Mesodermal cell (in vitro differentiated cells): ENCODE results near the gene NOTCH1.

Source experiments
- H3K27ac ChIP-seq: 2 replicates; pipeline ENCODE4 v1.7.0; 2013; ENCODE audit warnings: mild to moderate bottlenecking, low read depth, low read length, moderate library complexity; ENCODE audit not compliant: severe bottlenecking
- H3K36me3 ChIP-seq: 2 replicates; pipeline ENCODE4 v1.7.1; 2013; ENCODE audit warnings: mild to moderate bottlenecking, low read length, moderate library complexity; ENCODE audit not compliant: control insufficient read depth, insufficient read depth
- H3K4me1 ChIP-seq: one replicate; pipeline ENCODE4 v1.7.1; 2013; ENCODE audit warnings: mild to moderate bottlenecking, low read length; ENCODE audit not compliant: insufficient read depth, control insufficient read depth, poor library complexity, severe bottlenecking
- H3K4me3 ChIP-seq: 2 replicates; pipeline ENCODE4 v1.7.0; 2013; ENCODE audit warnings: low read length, control low read depth, mild to moderate bottlenecking; ENCODE audit not compliant: insufficient read depth, poor library complexity, severe bottlenecking; ENCODE audit errors: extremely low read depth
- H3K9me3 ChIP-seq: 2 replicates; pipeline ENCODE4 v1.7.1; 2013; ENCODE audit warnings: mild to moderate bottlenecking, low read length, moderate library complexity; ENCODE audit not compliant: control insufficient read depth
- WGBS, 2 experiments: methylation state at CpG; one replicate each; pipeline ENCODE4 v1.1.5; 2013; ENCODE audit warnings: missing lambda C conversion rate in 2 of 2; ENCODE audit not compliant: insufficient coverage in 2 of 2; 5-methylcytosine and 5-hydroxymethylcytosine counted together

NOTCH1 gene

DNA sequence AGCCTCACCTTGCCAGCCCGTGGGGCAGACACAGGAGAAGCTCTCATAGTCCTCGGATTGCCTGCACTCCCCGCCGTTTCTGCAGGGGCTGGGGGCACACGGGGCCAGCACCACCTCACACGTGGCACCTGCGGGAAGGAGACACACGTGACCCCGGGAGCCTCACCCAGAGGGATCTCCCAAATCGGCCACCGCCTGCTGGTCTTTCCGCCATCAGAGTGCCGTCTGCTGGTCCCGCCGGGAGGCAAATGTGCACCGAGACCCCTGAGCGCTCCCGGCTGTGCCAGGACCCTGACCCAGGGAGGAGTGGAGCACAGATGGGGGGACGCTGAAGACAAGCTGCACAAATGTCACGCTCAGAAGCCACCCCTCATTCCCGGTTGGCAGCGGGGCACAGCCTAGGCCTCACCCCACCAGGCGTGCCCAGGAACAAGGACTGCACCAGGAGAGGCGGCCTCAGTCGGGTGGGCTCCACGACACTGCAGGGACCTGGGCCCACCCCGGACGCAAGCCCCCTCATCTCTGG, 34.6 kb downstream of the NOTCH1 start:
- Histone ChIP-seq H3K4me1 (peaks cover 3% of the 10 kb centered on the region), H3K36me3 (peaks cover 96% of the 10 kb centered on the region), H3K4me3 (no peak overlapping the region), H3K27ac (peak overlapping the region; percentile 85), H3K9me3 (no peaks in the 10 kb centered on the region)
- WGBS, 2 experiments = 95 to 97% methylated on average over 28 of the region's 28 CpGs

DNA sequence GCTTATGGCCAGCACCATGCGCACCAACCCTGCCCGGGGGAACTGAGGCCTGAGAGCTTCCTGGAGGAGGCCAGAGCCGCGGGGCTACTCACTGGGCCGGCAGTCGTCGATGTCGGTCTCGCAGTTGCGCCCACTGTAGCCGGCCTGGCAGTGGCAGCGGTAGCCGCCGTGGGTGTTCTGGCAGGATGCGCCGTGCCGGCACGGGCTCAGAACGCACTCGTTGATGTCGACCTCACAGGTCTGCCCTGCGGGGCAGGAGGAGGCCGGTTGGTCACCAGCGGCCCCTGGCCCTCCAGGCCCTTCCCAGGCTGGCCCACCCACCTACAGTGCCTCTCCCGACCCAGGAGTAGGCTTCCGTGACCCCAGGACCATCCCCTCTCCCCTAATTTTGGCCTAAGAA, 35.3 kb downstream of the NOTCH1 start:
- Histone ChIP-seq H3K36me3 (peaks cover 96% of the 10 kb centered on the region), H3K9me3 (no peaks in the 10 kb centered on the region), H3K4me1 (peaks cover 3% of the 10 kb centered on the region), H3K4me3 (no peak overlapping the region), H3K27ac (no peak overlapping the region)
- WGBS, 2 experiments = 92 to 98% methylated on average over 23 to 26 of the region's 26 CpGs

DNA sequence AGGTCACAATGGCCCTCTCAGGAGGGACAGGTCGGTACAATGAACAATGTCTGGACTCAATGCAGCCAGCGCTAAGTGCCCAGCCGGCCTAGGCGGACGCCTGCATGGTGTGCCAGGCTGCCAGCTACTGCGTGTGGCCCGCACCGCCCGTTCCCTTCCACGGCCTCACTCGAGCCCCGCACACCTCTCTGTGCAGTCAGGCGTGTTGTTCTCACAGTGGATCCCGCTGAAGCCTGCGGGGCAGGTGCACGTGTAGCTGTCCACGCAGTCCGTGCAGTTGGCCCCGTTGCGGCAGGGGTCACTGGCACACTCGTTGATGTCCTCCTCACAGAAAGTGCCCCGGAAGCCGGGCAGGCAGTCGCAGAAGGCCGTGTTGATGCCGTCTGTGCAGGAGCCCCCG, 36.3 kb downstream of the NOTCH1 start:
- Histone ChIP-seq H3K4me3 (no peak overlapping the region), H3K4me1 (peaks cover 3% of the 10 kb centered on the region), H3K27ac (no peak overlapping the region), H3K9me3 (no peaks in the 10 kb centered on the region), H3K36me3 (peaks cover 96% of the 10 kb centered on the region)
- WGBS, 2 experiments = 97% methylated on average over 25 to 27 of the region's 27 CpGs

DNA sequence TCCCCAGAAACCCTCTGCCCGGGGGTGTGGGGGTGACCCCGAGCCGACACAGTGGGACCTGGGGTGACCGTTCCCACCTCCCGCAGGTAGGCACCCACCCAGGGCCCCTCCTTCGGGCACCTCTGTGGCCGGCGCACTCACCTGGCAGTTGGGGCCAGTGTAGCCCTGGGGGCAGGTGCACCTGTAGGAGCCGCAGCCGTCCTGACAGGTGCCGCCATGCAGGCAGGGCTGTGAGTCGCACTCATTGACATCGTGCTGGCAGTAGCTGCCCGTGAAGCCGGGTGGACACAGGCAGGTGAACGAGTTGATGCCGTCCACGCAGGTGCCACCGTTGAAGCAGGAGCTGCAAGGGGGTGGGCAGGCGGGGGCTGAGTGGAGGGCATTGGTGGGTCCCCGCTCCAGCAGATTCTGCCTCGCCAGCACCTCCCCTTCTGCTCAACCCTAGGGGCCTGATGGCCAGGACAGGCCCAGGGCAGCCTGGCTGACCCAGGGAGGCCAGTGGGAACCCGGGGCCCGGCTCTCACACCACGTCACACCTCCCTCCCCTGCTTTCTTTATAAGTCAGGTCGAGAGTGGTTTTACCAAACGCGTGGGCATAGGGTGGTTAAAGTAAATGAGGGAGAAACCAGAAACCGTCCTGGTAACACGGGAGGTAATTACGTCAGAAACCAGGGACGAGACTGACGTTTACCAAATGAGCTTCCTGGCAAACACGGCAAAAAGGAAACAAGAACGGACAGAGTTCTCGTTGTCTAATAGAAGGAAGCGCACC, 36.9 kb downstream of the NOTCH1 start:
- Histone ChIP-seq H3K36me3 (peaks cover 96% of the 10 kb centered on the region), H3K27ac (no peak overlapping the region), H3K4me1 (peaks cover 3% of the 10 kb centered on the region), H3K9me3 (no peaks in the 10 kb centered on the region), H3K4me3 (no peak overlapping the region)
- WGBS, 2 experiments = 96 to 97% methylated on average over 29 to 32 of the region's 37 CpGs

GRCh38 chr9:136507992-136508375, 37.9 kb downstream of the NOTCH1 start:
- no peak overlapping the region for H3K27ac ChIP-seq
- H3K4me1 ChIP-seq = peaks cover 3% of the 10 kb centered on the region
- H3K36me3 ChIP-seq = peaks cover 96% of the 10 kb centered on the region
- 97 to 98% methylated on average over 22 to 23 of the region's 23 CpGs for WGBS, 2 experiments
- no peaks in the 10 kb centered on the region for H3K9me3 ChIP-seq
- no peak overlapping the region for H3K4me3 ChIP-seq

DNA sequence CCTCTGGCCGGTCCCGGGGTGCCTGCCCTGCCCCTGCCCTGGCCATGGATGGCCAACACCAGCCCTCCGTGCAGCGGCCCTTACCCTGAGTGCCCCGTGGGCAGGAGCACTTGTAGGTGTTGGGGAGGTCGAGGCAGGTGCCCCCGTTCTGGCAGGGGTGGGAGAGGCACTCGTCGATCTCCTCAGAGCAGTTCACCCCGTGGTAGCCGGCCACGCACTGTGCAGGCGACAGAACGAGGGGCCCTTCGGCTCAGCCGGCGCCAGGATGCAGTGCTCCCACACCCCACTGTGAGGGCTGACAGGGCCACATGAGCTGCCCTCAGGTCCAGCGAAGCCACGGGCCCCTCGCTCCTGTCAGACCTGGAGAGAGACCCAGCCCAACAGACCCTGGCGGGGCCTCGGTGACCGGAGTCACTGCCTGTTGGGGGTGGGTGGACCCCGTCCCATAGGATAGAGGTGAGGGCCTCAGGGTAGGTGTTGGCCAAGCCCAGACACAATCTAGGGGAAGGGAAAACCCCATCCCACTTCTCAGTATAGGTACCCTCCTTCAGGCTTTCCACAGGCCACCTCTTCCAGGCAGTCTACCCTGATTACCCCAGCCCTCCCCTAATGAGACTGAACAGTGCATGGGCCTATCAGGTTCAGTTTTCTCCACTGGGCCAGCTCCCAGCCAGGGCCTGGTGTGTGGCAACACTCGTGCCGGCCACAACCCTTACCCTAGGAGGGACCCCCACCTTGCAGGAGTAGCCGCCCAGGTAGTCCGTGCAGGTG, 38.4 kb downstream of the NOTCH1 start:
- peaks cover 98% of the 10 kb centered on the region for H3K36me3 ChIP-seq
- 98% methylated on average over 17 to 24 of the region's 28 CpGs for WGBS, 2 experiments

GRCh38 chr9:136506425-136506824, 39.4 kb downstream of the NOTCH1 start:
- Histone ChIP-seq H3K4me1 (no peaks in the 10 kb centered on the region), H3K27ac (no peak overlapping the region), H3K9me3 (no peaks in the 10 kb centered on the region), H3K36me3 (peaks cover 97% of the 10 kb centered on the region), H3K4me3 (no peak overlapping the region)
- 98% methylated on average over 26 to 30 of the region's 30 CpGs for WGBS, 2 experiments

More for the DNA sequence above, 38.4 kb downstream of the NOTCH1 start:
- no peak overlapping the region for H3K27ac ChIP-seq
- no peaks in the 10 kb centered on the region for H3K9me3 ChIP-seq
- H3K4me1 ChIP-seq = peaks cover 3% of the 10 kb centered on the region
- no peak overlapping the region for H3K4me3 ChIP-seq

GRCh38 chr9:136505406-136506403, 40.1 kb downstream of the NOTCH1 start:
- Histone ChIP-seq H3K27ac (no peak overlapping the region), H3K36me3 (peaks cover 97% of the 10 kb centered on the region), H3K9me3 (no peaks in the 10 kb centered on the region), H3K4me3 (no peak overlapping the region), H3K4me1 (no peaks in the 10 kb centered on the region)
- 96% methylated on average over 23 to 41 of the region's 51 CpGs for WGBS, 2 experiments

DNA sequence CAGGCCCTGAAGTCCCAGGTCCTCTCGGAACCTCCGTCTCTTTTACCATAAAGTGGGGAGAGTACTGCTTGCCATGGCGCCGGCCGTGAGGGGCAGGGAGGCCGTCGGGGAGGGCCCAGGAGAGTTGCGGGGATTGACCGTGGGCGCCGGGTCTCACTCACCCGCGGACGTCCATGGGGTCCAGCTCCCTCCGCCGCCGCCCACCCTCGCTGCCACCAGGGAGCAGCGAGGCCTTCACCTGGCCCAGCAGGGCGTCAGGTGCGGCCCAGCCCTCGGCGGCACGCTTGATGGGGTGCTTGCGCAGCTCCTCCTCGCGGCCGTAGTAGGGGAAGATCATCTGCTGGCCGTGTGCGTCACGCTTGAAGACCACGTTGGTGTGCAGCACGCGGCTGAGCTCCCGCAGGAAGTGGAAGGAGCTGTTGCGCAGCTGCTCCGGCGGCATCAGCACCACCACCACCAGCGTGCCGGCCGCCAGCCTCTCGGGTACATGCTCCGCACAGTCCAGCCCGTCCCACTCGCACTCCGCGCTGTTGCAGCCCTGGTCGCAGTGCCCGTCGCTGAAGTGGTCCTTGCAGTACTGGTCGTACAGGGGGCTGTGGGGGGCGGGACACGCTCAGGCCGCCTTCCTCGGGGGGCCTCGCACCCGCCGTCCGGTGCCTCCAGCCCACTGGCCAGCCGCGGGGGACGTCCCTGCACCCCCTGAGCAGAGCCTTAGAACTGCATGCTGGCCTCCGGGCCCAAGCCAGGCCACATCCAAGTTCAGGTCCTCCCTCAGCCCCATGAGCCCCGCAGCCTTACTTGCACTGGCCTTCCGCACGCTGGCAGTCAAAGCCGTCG, 41.1 kb downstream of the NOTCH1 start:
- no peaks in the 10 kb centered on the region for H3K9me3 ChIP-seq
- H3K4me3 ChIP-seq = no peak overlapping the region
- H3K36me3 ChIP-seq = peaks cover 97% of the 10 kb centered on the region
- 94 to 96% methylated on average over 64 to 68 of the region's 68 CpGs for WGBS, 2 experiments
- no peak overlapping the region for H3K27ac ChIP-seq
- no peaks in the 10 kb centered on the region for H3K4me1 ChIP-seq
